ENCODE measurements around the gene FRMPD3. TPM values are rescaled to one million over a fixed set of nuclear protein-coding genes. Genes with fewer than 3 reads are reported as not detected.

Gene FRMPD3
- polyA plus RNA-seq, 1 experiment = 0.01 TPM

DNA sequence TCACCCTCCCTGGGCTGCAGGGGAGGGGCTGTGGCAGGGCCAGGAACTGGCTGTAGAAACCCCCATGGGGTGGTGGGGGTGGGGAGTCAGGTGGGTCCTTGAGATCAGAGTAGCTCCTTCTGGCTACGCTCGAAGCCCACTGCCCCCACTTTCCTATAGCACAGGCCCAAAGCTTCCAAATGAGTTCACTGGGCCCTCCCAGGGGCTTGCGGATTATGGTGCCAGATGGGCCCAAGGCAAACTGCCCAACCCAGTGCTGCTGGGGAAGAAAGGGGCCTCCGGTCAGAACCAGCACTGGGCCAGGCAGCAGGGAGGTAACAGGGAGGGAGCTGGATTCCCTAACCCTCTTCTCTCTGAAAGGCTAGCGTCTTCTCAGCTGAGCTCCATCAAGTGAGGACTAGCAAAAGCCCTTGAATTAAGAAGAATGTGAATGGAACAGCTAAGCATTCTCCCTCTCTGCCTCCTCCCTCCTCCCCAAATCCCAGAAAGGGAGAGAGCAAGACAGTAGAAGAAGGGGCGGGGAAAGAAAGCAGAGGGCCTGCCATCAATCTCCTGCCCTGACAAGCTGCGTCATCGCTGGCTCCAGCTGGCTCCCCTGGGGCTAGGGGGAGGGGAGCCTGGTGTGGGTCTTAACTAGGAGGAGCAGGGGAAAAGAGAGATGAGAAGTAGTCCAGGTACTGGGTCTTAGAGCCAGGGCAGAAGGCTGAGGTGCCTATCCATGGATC, 34.7 kb downstream of the FRMPD3 start:
- no peak for TF ChIP-seq CTCF (IDR thresholded peaks at IDR 0.05; ENCODE audit: low read depth, low read length)
- Histone ChIP-seq H3K4me3 (ENCODE audit: low read depth, low read length) (no peak overlapping the region), H3K9me3 (ENCODE audit: control insufficient read depth, insufficient read depth, low read length) (no peaks in the 10 kb centered on the region), H3K27ac (ENCODE audit: low read depth, low read length) (no peak overlapping the region), H3K27me3 (ENCODE audit: control insufficient read depth, insufficient read depth, low read length) (no peaks in the 10 kb centered on the region)
- ChIA-PET CTCF (no interaction called here), POLR2A (no interaction called here)
- no peak for DNase-seq (ENCODE audit: low read depth, low spot score)

GRCh38 chrX:107485013-107485412, 35.6 kb downstream of the FRMPD3 start:
- DNase-seq (ENCODE audit: low read depth, low spot score) = no peak
- H3K9me3 ChIP-seq (ENCODE audit: control insufficient read depth, insufficient read depth, low read length) = no peaks in the 10 kb centered on the region
- no peak overlapping the region for H3K27ac ChIP-seq (ENCODE audit: low read depth, low read length)
- TF ChIP-seq CTCF (IDR thresholded peaks at IDR 0.05; ENCODE audit: low read depth, low read length) = no peak
- H3K27me3 ChIP-seq (ENCODE audit: control insufficient read depth, insufficient read depth, low read length) = no peaks in the 10 kb centered on the region
- CTCF ChIA-PET = no interaction called here
- H3K4me3 ChIP-seq (ENCODE audit: low read depth, low read length) = no peak overlapping the region
- POLR2A ChIA-PET = no interaction called here

- Histone ChIP-seq H3K27me3 (ENCODE audit: control insufficient read depth, insufficient read depth, low read length) (no peaks in the 10 kb centered on the region), H3K4me3 (ENCODE audit: low read depth, low read length) (no peak overlapping the region), H3K9me3 (ENCODE audit: control insufficient read depth, insufficient read depth, low read length) (no peaks in the 10 kb centered on the region), H3K27ac (ENCODE audit: low read depth, low read length) (no peak overlapping the region)
- no peak for DNase-seq (ENCODE audit: low read depth, low spot score)
- no peak for TF ChIP-seq CTCF (IDR thresholded peaks at IDR 0.05; ENCODE audit: low read depth, low read length)
- POLR2A ChIA-PET = no interaction called here
- CTCF ChIA-PET = no interaction called here
These were observed 43.7 kb downstream of the FRMPD3 start for GRCh38 chrX:107493141-107493540.

DNA sequence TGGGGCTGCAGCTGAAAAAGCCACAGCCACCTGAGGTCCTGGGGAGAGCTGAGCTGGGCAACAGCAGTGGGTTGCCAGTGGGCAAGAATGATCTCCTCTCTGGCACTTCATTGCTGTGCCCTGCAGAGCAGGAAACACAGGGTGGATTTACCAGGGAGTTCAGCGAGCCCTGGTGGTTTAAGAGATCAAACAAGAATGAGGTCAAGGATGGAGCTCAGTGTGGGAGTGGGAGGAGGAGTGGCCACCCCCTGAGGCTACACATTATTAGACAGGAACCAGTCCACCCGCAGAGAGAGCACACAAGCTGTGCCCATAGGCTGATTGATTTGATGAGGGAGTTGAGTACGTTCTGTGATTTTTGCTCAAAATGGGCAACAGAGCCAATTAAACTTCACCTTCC, 47.3 kb downstream of the FRMPD3 start:
- DNase-seq (ENCODE audit: low read depth, low spot score) = no peak
- no peaks in the 10 kb centered on the region for H3K9me3 ChIP-seq (ENCODE audit: control insufficient read depth, insufficient read depth, low read length)
- H3K27ac ChIP-seq (ENCODE audit: low read depth, low read length) = no peak overlapping the region
- no peaks in the 10 kb centered on the region for H3K27me3 ChIP-seq (ENCODE audit: control insufficient read depth, insufficient read depth, low read length)
- POLR2A ChIA-PET = no interaction called here
- CTCF ChIA-PET = no interaction called here
- no peak overlapping the region for H3K4me3 ChIP-seq (ENCODE audit: low read depth, low read length)
- TF ChIP-seq CTCF (IDR thresholded peaks at IDR 0.05; ENCODE audit: low read depth, low read length) = no peak

Other genes with a start within 250 kb of the FRMPD3 start
- gene NUP62CL, start 243.2 kb upstream of the FRMPD3 start, polyA plus RNA-seq (2011; rRNA removed) = 0.05 TPM in 1 of 2 replicates, not detected in the other
- not detected in 2 replicates for gene DNAAF6, start 243.0 kb upstream of the FRMPD3 start, polyA plus RNA-seq (2011; rRNA removed)
- gene PRPS1, start 178.9 kb downstream of the FRMPD3 start, polyA plus RNA-seq (2011; rRNA removed) = 64.2 and 67.9 TPM in 2 replicates